IMR-90 (cell line): ENCODE data around the gene LRRC41.

Source experiments
- CHD1 ChIP-seq: IDR thresholded peaks from 2 replicates; pipeline ENCODE4 v1.6.1; 2012; ENCODE audit warnings: low read depth, low read length, improper control_type of control experiment
- NFE2L2 ChIP-seq: fragments of 150-350 bp; IDR thresholded peaks from 2 replicates; pipeline ENCODE4 v1.6.1; 2016; ENCODE audit warnings: low read depth, mild to moderate bottlenecking, low read length
- RCOR1 ChIP-seq: IDR thresholded peaks from 2 replicates; pipeline ENCODE4 v1.6.1; 2012; ENCODE audit warnings: mild to moderate bottlenecking, low read length, improper control_type of control experiment; ENCODE audit not compliant: insufficient replicate concordance
- SMC3 ChIP-seq: fragments of 150-350 bp; IDR thresholded peaks from 2 replicates; pipeline ENCODE4 v1.6.1; 2016; ENCODE audit warnings: low read depth, mild to moderate bottlenecking, antibody characterized with exemption, low read length, moderate library complexity
- TF ChIP-seq, protein P1 (sequence below): conservative IDR thresholded peaks from 2 replicates; pipeline ENCODE4 v1.5.1; 2012; ENCODE audit warnings: mild to moderate bottlenecking, low read depth, low read length, improper control_type of control experiment

DNA sequence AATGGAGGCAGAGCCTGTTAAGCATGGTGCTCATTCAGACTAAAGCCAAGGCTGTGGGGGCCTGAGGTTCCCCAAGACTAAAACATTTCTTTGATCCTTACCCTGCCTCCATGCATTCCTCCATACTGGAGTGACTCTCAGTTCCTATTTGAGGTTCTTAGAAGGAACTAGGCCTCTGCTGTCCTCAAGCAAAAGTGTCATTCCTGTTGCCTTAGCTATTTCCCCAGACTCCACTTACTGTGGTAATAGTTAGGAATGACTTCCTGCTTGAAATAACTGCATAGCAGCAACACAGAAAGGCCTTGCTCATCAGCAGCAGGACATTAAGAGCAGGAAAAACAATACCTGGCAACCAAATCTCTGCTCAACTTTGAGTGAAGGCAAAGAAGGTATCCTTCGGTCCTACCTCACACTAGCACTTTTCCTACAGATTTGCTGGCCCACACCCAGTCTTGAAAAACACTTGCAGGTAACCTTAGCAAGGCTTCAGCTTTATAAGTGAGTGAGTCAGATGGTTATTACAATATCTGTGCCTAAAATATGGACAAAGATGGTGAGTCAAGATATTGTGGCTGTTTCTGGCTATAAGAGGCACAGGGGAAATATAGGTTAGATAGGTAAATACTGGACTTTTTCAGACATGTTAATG, 14.8 kb downstream of the LRRC41 start:
- TF ChIP-seq, protein P1, sequence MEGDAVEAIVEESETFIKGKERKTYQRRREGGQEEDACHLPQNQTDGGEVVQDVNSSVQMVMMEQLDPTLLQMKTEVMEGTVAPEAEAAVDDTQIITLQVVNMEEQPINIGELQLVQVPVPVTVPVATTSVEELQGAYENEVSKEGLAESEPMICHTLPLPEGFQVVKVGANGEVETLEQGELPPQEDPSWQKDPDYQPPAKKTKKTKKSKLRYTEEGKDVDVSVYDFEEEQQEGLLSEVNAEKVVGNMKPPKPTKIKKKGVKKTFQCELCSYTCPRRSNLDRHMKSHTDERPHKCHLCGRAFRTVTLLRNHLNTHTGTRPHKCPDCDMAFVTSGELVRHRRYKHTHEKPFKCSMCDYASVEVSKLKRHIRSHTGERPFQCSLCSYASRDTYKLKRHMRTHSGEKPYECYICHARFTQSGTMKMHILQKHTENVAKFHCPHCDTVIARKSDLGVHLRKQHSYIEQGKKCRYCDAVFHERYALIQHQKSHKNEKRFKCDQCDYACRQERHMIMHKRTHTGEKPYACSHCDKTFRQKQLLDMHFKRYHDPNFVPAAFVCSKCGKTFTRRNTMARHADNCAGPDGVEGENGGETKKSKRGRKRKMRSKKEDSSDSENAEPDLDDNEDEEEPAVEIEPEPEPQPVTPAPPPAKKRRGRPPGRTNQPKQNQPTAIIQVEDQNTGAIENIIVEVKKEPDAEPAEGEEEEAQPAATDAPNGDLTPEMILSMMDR, result no peak
- TF ChIP-seq SMC3 (no peak), RCOR1 (no peak), NFE2L2 (no peak), CHD1 (no peak)
